ENCODE data around the gene P3H1.
A peak's percentile ranks its signal among the peaks of the same experiment; 100 is the strongest.
"Not testable (repeated sequence)": the region's sequence is repeated elsewhere in the genome, so short reads cannot be mapped to it uniquely, and the experiment has no call there.

The P3H1 gene

DNA sequence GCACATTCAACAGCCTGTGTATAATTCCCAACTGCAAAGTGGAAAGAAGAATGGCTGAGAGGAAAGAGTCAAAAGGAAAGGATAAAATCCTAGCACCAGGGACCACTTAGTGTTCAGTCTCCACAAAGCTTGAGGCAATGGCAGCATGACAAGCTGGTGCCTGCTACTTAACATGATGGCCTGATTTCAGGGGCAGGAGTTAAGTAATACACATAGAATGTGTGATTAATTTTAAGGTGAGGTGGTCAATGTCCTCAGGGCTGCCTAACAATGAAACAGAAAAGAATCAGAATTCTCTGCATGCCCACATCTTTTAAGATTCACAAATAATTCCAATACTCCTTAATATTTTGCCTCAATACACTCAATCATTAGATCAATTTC lies 8.9 kb downstream of the P3H1 start:
- ChIA-PET POLR2A (interaction anchor here (3.0 kb wide), 1 partner anchor 9 kb away, joined by 19 read pairs; the partner anchor contains the start of genes C1orf50 and P3H1), CTCF (interaction anchor here (0.8 to 2.1 kb wide), 4 partner anchors 8 to 180 kb away, joined by 3 to 18 read pairs (median 4); partner anchors contain the start of genes C1orf50 and P3H1)
- no peak for TF ChIP-seq L3MBTL2 (conservative IDR thresholded peaks at IDR 0.05)
- no peak for TF ChIP-seq LEF1 (IDR thresholded peaks at IDR 0.05; ENCODE audit: borderline replicate concordance)
- no peak for TF ChIP-seq FOXK2 (IDR thresholded peaks at IDR 0.05)
- TF ChIP-seq ARNT (IDR thresholded peaks at IDR 0.05), result no peak
- no peak for TF ChIP-seq BHLHE40 (IDR thresholded peaks at IDR 0.05; ENCODE audit: borderline replicate concordance)
- TF ChIP-seq ZNF384 (IDR thresholded peaks at IDR 0.05), result no peak
- DNase-seq (ENCODE audit: extremely low spot score), result no peak

DNA sequence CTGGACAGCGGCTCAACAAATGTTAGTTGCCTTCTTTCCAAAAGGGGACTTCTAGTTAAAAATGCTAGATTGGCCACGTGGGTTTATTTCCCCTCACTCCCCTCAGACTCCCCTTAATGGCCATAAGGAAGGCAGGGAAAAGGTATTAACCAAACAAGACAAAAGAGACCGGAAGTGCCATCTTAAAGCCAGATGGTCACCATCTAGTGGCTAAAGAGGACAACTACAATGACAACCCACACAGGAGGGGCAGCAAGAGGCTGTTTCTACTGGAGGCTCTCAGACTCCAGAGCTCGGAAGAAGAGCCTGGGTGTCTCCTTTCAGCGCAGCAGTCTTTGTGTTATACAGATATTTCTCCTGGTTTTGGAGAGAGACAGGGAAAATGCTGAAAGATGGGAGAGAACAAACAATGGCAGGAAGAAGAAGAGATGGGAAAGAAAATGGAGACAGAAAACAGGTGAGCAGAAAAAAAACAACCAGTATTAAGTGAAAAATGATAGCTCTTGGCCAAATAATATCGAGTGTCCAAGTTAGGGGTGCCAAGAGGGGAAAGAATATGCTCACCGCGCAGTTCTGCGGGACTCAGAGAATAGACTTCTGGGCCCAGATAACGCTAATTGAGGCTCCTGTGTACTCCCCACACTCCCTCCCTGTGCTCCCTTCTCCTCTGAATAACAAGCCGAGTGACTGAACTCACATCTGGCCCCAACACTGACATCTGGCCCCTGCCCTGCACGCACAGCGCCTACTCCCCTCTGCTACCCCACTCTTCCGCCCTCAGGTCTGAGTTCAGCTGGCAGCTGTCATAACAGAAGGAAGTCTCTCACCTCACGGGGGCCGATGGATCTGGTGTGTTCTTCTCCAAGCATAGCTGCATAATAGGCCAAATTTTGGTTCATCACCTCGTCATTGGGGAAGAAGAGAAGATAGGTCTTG lies 9.6 kb downstream of the P3H1 start:
- CTCF ChIA-PET, result interaction anchor here (0.7 to 2.1 kb wide), 7 partner anchors 9 to 577 kb away, joined by 3 to 18 read pairs (median 3); partner anchors contain the start of genes C1orf50 and P3H1
- no peak for TF ChIP-seq FOXM1 (IDR thresholded peaks at IDR 0.05; ENCODE audit: borderline replicate concordance)
- no peak for TF ChIP-seq ARNT (IDR thresholded peaks at IDR 0.05)
- no peak for TF ChIP-seq HDGF (IDR thresholded peaks at IDR 0.05; ENCODE audit: borderline replicate concordance)
- TF ChIP-seq FOXA1 (IDR thresholded peaks at IDR 0.05), result no peak
- TF ChIP-seq ELF4 (IDR thresholded peaks at IDR 0.05), result peak; percentile 58; the same call in 1 of the 2 replicates
- no peak for TF ChIP-seq LEF1 (IDR thresholded peaks at IDR 0.05; ENCODE audit: borderline replicate concordance)
- POLR2A ChIA-PET, result interaction anchor here (3.0 kb wide), 1 partner anchor 9 kb away, joined by 19 read pairs; the partner anchor contains the start of genes C1orf50 and P3H1
- peak; percentile 69 for DNase-seq (ENCODE audit: extremely low spot score)

DNA sequence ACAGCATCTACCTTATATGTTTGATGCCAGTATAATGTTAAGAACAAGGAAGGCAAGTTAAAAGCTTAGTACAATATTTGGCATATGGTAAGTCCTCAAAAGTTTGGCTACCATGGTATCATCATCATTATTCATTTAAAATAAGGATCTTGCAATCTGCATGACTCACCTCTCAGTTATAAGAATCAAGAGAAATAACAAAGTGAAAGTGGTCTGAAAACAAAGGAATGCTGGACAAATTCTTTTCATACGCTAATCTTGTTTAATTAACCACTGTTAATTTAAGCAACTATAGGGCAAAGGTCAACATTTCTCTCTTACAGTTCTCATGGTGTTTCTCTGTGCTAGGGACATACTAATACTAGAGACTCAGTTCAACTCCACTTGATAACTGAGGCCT lies 13.8 kb downstream of the P3H1 start:
- TF ChIP-seq SUZ12 (IDR thresholded peaks at IDR 0.05), result no peak
- no peak for TF ChIP-seq FOXA1 (IDR thresholded peaks at IDR 0.05)
- no peak for TF ChIP-seq NFRKB (IDR thresholded peaks at IDR 0.05)
- no peak for TF ChIP-seq L3MBTL2 (conservative IDR thresholded peaks at IDR 0.05)
- no peak for TF ChIP-seq ELF4 (IDR thresholded peaks at IDR 0.05)
- no peak for TF ChIP-seq HDGF (IDR thresholded peaks at IDR 0.05; ENCODE audit: borderline replicate concordance)
- TF ChIP-seq SP1 (IDR thresholded peaks at IDR 0.05), result no peak
- TF ChIP-seq, protein P1, sequence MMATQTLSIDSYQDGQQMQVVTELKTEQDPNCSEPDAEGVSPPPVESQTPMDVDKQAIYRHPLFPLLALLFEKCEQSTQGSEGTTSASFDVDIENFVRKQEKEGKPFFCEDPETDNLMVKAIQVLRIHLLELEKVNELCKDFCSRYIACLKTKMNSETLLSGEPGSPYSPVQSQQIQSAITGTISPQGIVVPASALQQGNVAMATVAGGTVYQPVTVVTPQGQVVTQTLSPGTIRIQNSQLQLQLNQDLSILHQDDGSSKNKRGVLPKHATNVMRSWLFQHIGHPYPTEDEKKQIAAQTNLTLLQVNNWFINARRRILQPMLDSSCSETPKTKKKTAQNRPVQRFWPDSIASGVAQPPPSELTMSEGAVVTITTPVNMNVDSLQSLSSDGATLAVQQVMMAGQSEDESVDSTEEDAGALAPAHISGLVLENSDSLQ (IDR thresholded peaks at IDR 0.05), result no peak
- TF ChIP-seq FOXK2 (IDR thresholded peaks at IDR 0.05), result no peak
- no peak for TF ChIP-seq ZNF384 (IDR thresholded peaks at IDR 0.05)
- TF ChIP-seq FOXM1 (IDR thresholded peaks at IDR 0.05; ENCODE audit: borderline replicate concordance), result no peak
- TF ChIP-seq LEF1 (IDR thresholded peaks at IDR 0.05; ENCODE audit: borderline replicate concordance), result no peak
- no peak for TF ChIP-seq TARDBP (IDR thresholded peaks at IDR 0.05)
- no peak for TF ChIP-seq CTBP1 (IDR thresholded peaks at IDR 0.05; ENCODE audit: borderline replicate concordance)
- TF ChIP-seq BHLHE40 (IDR thresholded peaks at IDR 0.05; ENCODE audit: borderline replicate concordance), result no peak
- TF ChIP-seq ARNT (IDR thresholded peaks at IDR 0.05), result no peak
- ChIA-PET POLR2A (interaction anchor here (1.6 kb wide), 1 partner anchor 14 kb away, joined by 6 read pairs; the partner anchor contains the start of genes C1orf50 and P3H1), CTCF (interaction anchor here (1.8 kb wide), 1 partner anchor 13 kb away, joined by 6 read pairs; the partner anchor contains the start of gene P3H1)
- DNase-seq (ENCODE audit: extremely low spot score), result no peak

DNA sequence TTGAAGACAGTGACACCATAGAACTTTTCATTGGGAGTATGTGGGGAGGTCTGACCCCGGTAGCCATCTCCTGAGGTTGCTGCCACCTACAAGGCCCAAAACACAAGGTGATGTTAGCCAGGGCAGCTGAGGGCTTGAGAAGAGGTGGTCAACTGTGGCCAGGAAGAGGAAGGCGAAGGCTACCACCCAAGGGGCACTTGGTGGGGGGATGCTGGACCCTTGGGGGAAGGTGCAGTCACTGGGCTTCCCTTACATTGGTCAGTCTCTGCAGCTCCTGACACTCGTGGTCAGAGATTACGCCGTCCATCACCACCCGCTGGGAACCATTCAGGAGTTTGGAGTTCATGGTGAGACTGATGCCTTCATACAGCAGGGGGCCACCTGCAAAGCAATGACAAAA lies 14.5 kb downstream of the P3H1 start:
- no peak for DNase-seq (ENCODE audit: extremely low spot score)
- POLR2A ChIA-PET, result interaction anchor here (1.6 kb wide), 1 partner anchor 15 kb away, joined by 6 read pairs; the partner anchor contains the start of genes C1orf50 and P3H1
- TF ChIP-seq BHLHE40 (IDR thresholded peaks at IDR 0.05; ENCODE audit: borderline replicate concordance), result no peak
- no peak for TF ChIP-seq LEF1 (IDR thresholded peaks at IDR 0.05; ENCODE audit: borderline replicate concordance)
- TF ChIP-seq FOXK2 (IDR thresholded peaks at IDR 0.05), result no peak
- no peak for TF ChIP-seq SP1 (IDR thresholded peaks at IDR 0.05)
- no peak for TF ChIP-seq CTBP1 (IDR thresholded peaks at IDR 0.05; ENCODE audit: borderline replicate concordance)
- TF ChIP-seq TARDBP (IDR thresholded peaks at IDR 0.05), result no peak
- TF ChIP-seq, protein P1 (IDR thresholded peaks at IDR 0.05), result no peak
- CTCF ChIA-PET, result interaction anchor here (1.8 kb wide), 1 partner anchor 14 kb away, joined by 6 read pairs; the partner anchor contains the start of gene P3H1

DNA sequence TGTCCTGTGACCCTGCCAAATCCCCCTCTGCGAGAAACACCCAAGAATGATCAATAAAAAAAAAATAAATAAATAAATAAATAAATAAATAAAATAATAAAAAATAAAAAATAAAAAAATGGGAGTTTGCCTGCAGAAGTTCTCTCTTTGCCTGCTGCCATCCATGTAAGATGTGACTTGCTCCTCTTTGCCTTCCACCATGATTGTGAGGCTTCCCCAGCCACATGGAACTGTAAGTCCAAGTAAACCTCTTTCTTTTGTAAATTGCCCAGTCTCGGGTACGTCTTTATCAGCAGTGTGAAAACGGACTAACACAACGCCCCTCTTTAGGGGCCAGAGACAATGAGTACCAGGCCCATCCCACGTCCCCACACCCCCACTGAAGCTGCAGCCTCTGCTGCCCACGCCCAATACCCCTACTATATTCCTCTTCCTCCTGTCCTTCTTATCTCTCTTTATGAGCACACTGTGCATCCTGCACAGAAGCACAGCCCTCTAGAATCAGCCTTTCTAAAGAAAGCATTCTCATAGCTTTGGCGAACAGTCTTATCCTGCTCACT lies 15.2 kb downstream of the P3H1 start:
- POLR2A ChIA-PET, result interaction anchor here (1.6 kb wide), 1 partner anchor 15 kb away, joined by 6 read pairs; the partner anchor contains the start of genes C1orf50 and P3H1
- DNase-seq (ENCODE audit: extremely low spot score); CTCF ChIA-PET: not testable (repeated sequence)

DNA sequence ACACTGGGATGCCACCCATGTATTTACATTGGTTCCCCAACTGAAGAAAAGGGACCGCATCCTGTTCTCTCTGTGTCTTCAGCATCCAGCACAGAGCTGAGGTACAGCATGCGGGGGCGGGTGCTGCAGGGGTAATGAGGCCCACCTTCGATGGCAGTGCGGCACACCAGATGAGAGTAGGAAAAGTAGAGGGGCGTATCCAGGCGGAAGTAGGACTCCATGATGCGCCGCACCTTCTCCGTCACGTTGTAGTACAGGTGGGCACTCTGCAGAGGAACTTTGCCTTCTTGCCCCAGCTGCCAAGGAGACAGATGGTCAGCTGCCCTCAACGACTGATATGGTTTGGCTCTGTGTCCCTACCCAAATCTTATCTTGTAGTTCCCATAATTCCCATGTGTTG lies 16.8 kb downstream of the P3H1 start:
- no peak for TF ChIP-seq ARNT (IDR thresholded peaks at IDR 0.05)
- DNase-seq (ENCODE audit: extremely low spot score), result no peak
- CTCF ChIA-PET, result interaction anchor here (1.4 kb wide), 1 partner anchor 172 kb away, joined by 5 read pairs; no protein-coding TSS in a partner anchor
- POLR2A ChIA-PET, result interaction anchor here (1.0 kb wide), 1 partner anchor 16 kb away, joined by 4 read pairs; no protein-coding TSS in a partner anchor

Data from HEK293T (cell line).